ENCODE measurements around the gene KIAA0319L.

GRCh38 chr1:35546614-35547013 is 10.6 kb downstream of the KIAA0319L start:
- no peak for TF ChIP-seq CTCF (IDR thresholded peaks at IDR 0.05)
- TF ChIP-seq EP300 (IDR thresholded peaks at IDR 0.05): no peak
- TF ChIP-seq POLR2AphosphoS5 (IDR thresholded peaks at IDR 0.05): no peak
- no peak for TF ChIP-seq POLR2A (IDR thresholded peaks at IDR 0.05)

Measured in upper lobe of left lung (tissue), 4 donors.